Ovary (tissue), 9 donors: ENCODE data around the gene TSPAN4. TPM values are rescaled to one million over a fixed set of nuclear protein-coding genes. Genes with fewer than 3 reads are reported as not detected.

ENCODE experiments used
- DNase-seq, 5 donors: peaks; one replicate each; pipeline ENCODE4 v3.0.0-alpha.2; 2019 to 2020
- H3K27ac ChIP-seq, 2 donors: fragments of 200-600 bp; one replicate each; pipeline versions ENCODE4 v1.5.1 to v1.8.0; 2019 to 2022
- H3K27me3 ChIP-seq: fragments of 200-600 bp; one replicate; pipeline ENCODE4 v1.8.0; 2022
- H3K36me3 ChIP-seq: fragments of 200-600 bp; sonication (generic); one replicate; pipeline ENCODE4 v1.5.1; 2019
- H3K4me1 ChIP-seq: one replicate; pipeline ENCODE4 v1.8.1; 2013; ENCODE audit warnings: mild to moderate bottlenecking, moderate library complexity; ENCODE audit not compliant: insufficient read depth
- H3K4me3 ChIP-seq: fragments of 200-600 bp; sonication (generic); one replicate; pipeline ENCODE4 v1.5.1; 2017
- H3K9me3 ChIP-seq, 2 donors: fragments of 200-600 bp in 1 of 2; sonication (generic) in 1 of 2; one replicate each; pipeline versions ENCODE4 v1.5.1 to v1.8.1; 2013 to 2019; ENCODE audit warnings: mild to moderate bottlenecking in 1 of 2, moderate library complexity in 1 of 2
- EP300 ChIP-seq: sonication (generic); formaldehyde crosslinking; IDR thresholded peaks from one replicate; pipeline ENCODE4 v1.6.1; 2017; ENCODE audit warnings: antibody characterized with exemption
- POLR2A ChIP-seq: fragments of 450-650 bp; IDR thresholded peaks from one replicate; pipeline ENCODE4 v1.6.1; 2017; ENCODE audit warnings: antibody characterized with exemption, mild to moderate bottlenecking, moderate library complexity
- WGBS, 3 donors: extraction: QIAGEN DNeasy Blood & Tissue Kit in 1 of 3; methylation state at CpG; one replicate each; pipeline versions ENCODE4 v1.1.5 to v1.1.7; 2013 to 2017; 5-methylcytosine and 5-hydroxymethylcytosine counted together
- intact Hi-C, 4 donors: fragments of 100-400 bp; cut with DNase I; formaldehyde crosslinking; loops; one replicate each; pipeline versions ENCODE4 v1.11.0 to v1.15.1; 2022 to 2023
- polyA plus RNA-seq, 2 donors: library from polyadenylated mRNA; stranded (reverse); fragments of 200-250 nt in 1 of 2; fragments of 350-450 nt in 1 of 2; fragmentation: Illumina TruSeq in 1 of 2; extraction: RNeasy Lipid Tissue Mini Kit (QIAGEN cat#74804) in 1 of 2; gene quantifications; one replicate each; pipeline ENCODE4 v1.2.3, GENCODE V29; 2013 to 2014
- total RNA-seq, 7 donors: library from RNA; depleted of rRNA in 2 of 7; stranded (reverse); fragments of >200 nt in 2 of 7; fragmentation: NEBNext Ultra II Directional in 3 of 7; extraction: Animal tissue kit (Norgen Biotek cat#: 25700) in 3 of 7; gene quantifications; one replicate each; pipeline versions ENCODE4 v1.1.0 to v1.2.4, GENCODE V29; 2016 to 2023
- TF ChIP-seq, protein P1 (sequence below), 3 donors: fragments of 450-650 bp in 2 of 3; fragments of 200-600 bp in 1 of 3; IDR thresholded peaks; one replicate each; pipeline versions ENCODE4 v1.5.1 to v1.8.0; 2016 to 2022; ENCODE audit warnings: antibody characterized with exemption in 3 of 3, mild to moderate bottlenecking in 1 of 3
- donor health status: DM: no; HTN: no; CAD: no; lungs with moderate emphysema.
- donor health status: DM: no; HTN: no; CAD: no.
- donor health status: Bipolar disorder and iron deficiency.
- donor health status: DM: yes; HTN: yes; CAD: no.
- donor health status: DM: no; HTN: no; CAD: no.
- donor health status: DM: yes; HTN: yes; CAD: no.

The TSPAN4 gene
- total and polyA plus RNA-seq, 9 donors, result 6.4 to 124 (median 89.7) TPM

DNA sequence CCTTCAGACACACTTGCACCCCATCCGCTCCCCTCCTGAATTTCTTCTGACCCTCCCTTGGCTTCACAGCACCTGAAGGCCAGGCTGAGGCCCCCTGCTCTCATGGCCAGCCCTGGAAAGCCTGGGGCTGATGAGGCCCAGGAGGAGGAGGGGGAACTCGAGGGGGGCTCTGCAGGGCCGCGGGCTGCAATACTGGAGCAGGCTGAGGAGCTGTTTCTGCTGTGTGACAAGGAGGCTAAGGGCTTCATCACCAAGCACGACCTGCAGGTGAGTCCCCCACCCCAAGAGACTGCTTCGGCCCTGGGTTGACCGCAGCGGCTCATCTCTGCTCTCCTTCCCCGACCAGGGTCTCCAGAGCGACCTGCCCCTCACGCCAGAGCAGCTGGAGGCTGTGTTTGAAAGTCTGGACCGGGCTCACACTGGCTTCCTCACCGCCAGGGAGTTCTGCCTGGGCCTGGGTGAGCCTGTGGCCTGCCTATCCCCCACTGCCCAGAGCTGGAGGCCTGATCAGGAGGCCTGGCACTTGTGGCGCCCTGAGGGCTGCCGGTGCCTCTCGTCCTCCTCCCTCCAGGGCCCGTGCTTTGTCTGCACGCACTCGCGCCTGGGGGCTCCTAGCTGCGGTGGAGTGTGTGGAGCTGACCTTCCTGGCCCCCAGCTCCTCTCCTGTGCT lies 14.0 kb upstream of the TSPAN4 start:
- Histone ChIP-seq H3K4me1 (peaks cover 16% of the 10 kb centered on the region), H3K9me3 (no peaks in the 10 kb centered on the region), H3K27ac (peak overlapping the region in 1 of 2 donors; percentile 1), H3K27me3 (no peaks in the 10 kb centered on the region), H3K36me3 (no peaks in the 10 kb centered on the region), H3K4me3 (no peak overlapping the region)
- TF ChIP-seq POLR2A, result no peak
- no peak for DNase-seq
- WGBS, 3 donors, result 59 to 70% (median 67%) methylated on average over 21 of the region's 21 CpGs
- intact Hi-C loops, result no loop called here

DNA sequence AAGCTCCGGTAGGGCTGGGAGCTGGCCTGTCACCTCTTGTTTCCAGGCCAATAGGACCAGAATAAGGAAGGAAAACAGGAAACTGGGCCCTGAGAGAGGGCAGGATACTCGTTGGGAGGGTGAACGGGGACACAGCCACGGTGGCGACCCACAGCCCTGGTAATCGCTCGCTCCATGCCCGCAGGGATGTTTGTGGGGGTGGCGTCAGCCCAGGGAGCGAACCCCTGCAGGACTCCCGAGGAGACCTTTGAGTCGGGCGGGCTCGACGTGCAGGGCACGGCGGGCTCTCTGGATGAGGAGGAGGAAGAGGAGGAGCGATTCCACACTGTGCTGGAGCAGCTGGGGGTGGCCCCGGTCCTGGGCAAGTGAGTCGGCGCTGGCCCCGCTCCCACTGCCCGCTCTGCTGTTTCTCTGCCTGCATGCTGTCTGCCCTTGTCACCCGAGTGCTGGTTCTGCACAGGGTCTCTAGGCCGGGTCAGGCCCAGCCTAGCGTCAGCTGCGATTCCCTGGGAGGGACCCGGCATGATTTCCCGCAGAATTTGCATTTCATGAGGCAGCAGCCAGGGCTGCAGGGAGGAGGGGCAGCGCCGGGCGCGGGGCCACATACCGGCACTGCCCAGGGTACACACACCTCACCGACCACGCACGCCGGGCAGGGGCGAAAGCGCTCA lies 13.3 kb upstream of the TSPAN4 start:
- peak in 1 of 5 donors; percentile 62 for DNase-seq
- Histone ChIP-seq H3K27me3 (no peaks in the 10 kb centered on the region), H3K36me3 (no peaks in the 10 kb centered on the region), H3K27ac (peak overlapping the region in 1 of 2 donors; percentile 1), H3K4me3 (no peak overlapping the region), H3K4me1 (peaks cover 20% of the 10 kb centered on the region), H3K9me3 (no peaks in the 10 kb centered on the region)
- intact Hi-C loops, result no loop called here
- TF ChIP-seq EP300 (no peak), POLR2A (no peak)
- TF ChIP-seq, protein P1, sequence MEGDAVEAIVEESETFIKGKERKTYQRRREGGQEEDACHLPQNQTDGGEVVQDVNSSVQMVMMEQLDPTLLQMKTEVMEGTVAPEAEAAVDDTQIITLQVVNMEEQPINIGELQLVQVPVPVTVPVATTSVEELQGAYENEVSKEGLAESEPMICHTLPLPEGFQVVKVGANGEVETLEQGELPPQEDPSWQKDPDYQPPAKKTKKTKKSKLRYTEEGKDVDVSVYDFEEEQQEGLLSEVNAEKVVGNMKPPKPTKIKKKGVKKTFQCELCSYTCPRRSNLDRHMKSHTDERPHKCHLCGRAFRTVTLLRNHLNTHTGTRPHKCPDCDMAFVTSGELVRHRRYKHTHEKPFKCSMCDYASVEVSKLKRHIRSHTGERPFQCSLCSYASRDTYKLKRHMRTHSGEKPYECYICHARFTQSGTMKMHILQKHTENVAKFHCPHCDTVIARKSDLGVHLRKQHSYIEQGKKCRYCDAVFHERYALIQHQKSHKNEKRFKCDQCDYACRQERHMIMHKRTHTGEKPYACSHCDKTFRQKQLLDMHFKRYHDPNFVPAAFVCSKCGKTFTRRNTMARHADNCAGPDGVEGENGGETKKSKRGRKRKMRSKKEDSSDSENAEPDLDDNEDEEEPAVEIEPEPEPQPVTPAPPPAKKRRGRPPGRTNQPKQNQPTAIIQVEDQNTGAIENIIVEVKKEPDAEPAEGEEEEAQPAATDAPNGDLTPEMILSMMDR (IDR thresholded peaks at IDR 0.05), result no peak
- 11 to 24% (median 22%) methylated on average over 38 to 40 of the region's 40 CpGs for WGBS, 3 donors

DNA sequence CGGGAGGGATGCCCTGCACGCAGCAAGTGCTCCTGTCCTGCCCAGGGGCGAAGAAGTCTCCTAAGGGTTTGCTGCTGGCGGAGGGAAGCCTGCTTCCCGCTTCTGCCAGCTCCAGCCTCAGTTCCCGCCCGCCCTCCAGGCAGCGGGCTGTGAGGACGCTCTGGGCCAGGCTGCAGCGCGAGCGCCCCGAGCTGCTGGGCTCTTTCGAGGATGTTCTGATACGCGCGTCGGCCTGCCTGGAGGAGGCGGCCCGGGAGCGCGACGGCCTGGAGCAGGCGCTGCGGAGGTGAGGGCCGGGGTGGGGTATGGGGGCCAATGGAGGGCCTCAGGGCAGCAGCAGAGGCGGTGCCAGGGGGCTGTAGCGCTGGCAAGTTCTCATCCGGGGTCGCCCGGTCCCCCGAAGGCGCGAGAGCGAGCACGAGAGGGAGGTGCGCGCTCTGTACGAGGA lies 12.8 kb upstream of the TSPAN4 start:
- intact Hi-C loops, result no loop called here
- no peak for DNase-seq
- Histone ChIP-seq H3K9me3 (no peaks in the 10 kb centered on the region), H3K27ac (no peak overlapping the region), H3K27me3 (no peaks in the 10 kb centered on the region), H3K36me3 (no peaks in the 10 kb centered on the region), H3K4me3 (peak overlapping the region; percentile 17), H3K4me1 (peaks cover 23% of the 10 kb centered on the region)
- TF ChIP-seq EP300, result no peak
- 2 to 4% (median 4%) methylated on average over 35 to 39 of the region's 39 CpGs for WGBS, 3 donors

DNA sequence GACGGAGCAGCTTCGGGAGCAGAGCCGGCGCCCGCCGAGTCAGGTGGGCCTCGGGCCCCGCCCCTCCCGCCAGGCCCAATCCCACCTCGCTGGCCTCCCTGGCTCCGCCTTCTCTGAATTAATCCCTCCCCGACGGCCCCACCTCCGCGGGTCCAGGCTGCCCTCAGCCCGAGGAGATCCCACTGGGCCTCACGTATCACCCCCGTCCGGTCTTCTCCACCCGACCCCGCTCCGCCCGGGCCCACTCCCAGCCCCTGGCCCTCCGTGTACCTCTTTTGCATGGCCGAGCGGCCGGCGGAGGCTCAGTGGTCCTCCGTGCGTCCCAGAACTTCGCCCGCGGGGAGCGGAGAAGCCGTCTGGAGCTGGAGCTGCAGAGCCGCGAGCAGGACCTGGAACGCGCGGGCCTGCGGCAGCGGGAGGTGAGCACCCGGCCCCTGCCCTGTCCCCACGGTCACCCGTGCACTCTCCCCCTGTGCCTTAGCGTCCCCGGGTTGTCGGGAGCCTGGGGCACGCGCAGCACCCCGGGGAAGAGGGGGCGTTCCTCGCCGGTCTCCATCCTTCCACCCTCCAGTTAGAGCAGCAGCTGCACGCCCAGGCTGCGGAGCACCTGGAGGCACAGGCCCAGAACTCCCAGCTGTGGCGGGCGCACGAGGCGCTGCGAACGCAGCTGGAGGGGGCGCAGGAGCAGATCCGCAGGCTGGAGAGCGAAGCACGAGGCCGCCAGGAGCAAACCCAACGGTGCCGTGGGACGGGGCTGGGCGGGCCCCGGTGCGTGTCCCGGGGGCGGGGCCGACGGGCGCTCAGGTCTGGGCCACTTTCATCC lies 12.1 kb upstream of the TSPAN4 start:
- Histone ChIP-seq H3K36me3 (no peaks in the 10 kb centered on the region), H3K27me3 (no peaks in the 10 kb centered on the region), H3K9me3 (no peaks in the 10 kb centered on the region), H3K27ac (no peak overlapping the region), H3K4me1 (peaks cover 23% of the 10 kb centered on the region), H3K4me3 (no peak overlapping the region)
- DNase-seq, result peak; percentile 73 to 86 (median 77)
- TF ChIP-seq POLR2A (no peak), EP300 (no peak)
- TF ChIP-seq, protein P1 (IDR thresholded peaks at IDR 0.05), result no peak
- intact Hi-C loops, result no loop called here
- 2 to 9% (median 4%) methylated on average over 50 to 78 of the region's 78 CpGs for WGBS, 3 donors

DNA sequence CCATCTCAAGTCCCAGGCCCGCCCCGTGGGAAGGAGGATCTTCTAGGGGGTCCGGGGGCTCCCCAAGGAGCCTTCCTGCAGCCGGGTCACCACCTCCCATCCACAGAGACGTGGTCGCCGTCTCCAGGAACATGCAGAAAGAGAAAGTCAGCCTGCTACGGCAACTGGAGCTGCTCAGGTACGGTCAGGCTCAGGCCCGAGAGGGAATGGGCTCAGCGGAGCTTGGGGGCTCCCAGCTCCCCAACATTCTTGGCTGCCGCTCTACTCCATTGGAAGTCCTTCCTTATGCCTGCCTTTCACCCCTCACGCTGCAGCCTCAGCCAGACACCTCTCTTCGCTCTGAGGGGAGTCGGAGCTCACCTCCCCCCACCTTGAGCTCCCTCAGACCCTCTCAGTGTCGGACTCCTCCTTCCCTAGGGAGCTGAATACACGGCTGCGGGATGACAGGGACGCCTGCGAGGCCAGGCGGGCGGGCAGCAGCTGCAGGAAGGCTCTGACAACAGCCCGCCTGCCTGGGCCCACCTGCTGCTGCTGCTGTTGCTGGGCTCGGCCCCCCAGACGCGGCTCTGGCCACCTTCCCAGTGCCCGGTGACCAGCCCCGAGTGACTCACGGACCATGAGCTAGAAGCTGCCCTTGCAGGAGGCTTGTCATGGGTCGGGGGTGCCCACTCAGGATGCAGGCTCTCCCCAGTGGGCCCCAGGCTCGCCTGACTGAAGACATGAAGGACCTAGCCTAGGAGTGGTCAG lies 11.4 kb upstream of the TSPAN4 start:
- Histone ChIP-seq H3K27me3 (no peaks in the 10 kb centered on the region), H3K4me1 (peaks cover 23% of the 10 kb centered on the region), H3K27ac (no peak overlapping the region), H3K9me3 (no peaks in the 10 kb centered on the region), H3K4me3 (no peak overlapping the region), H3K36me3 (no peaks in the 10 kb centered on the region)
- WGBS, 3 donors, result 59 to 69% (median 63%) methylated on average over 28 to 31 of the region's 31 CpGs
- intact Hi-C loops, result no loop called here
- peak in 1 of 5 donors; percentile 58 for DNase-seq
- TF ChIP-seq POLR2A, result no peak
- TF ChIP-seq, protein P1 (IDR thresholded peaks at IDR 0.05), result no peak
- TF ChIP-seq EP300, result no peak
